Stimulated activated CD4-positive, alpha-beta T cell treated with anti-CD3 and anti-CD28 coated beads, Interleukin-2, amount 100 ng/mL, for 48 hours (primary cell): Measurements from ENCODE around the gene ENO2.
A peak's percentile ranks its signal among the peaks of the same experiment; 100 is the strongest.
"Not testable (repeated sequence)": the region's sequence is repeated elsewhere in the genome, so short reads cannot be mapped to it uniquely, and the experiment has no call there.

Experiments used
- DNase-seq, 2 donors: peaks; one replicate each; pipeline ENCODE4 v3.0.0-alpha.2; 2020

Gene ENO2

GRCh38 chr12:6914246-6914946, at the start of gene ENO2:
Gene ENO2, plus strand, starts transcription at chr12:6914580. Its CDS starts 1,253 bp downstream, at chr12:6915833.
- DNase-seq = peak; percentile 70 to 73

- DNase-seq = not testable (repeated sequence)
Observed at GRCh38 chr12:6865307-6865706, 49.1 kb upstream of the ENO2 start.

GRCh38 chr12:6866163-6866919, 48.0 kb upstream of the ENO2 start:
- no peak for DNase-seq

- no peak for DNase-seq
Observed at GRCh38 chr12:6866920-6867412, 47.4 kb upstream of the ENO2 start.

GRCh38 chr12:6867413-6868210, 46.8 kb upstream of the ENO2 start, which contains the start of gene TPI1:
Gene TPI1, plus strand, starts transcription at chr12:6867531. Its CDS starts 36 bp downstream, at chr12:6867567.
- peak; percentile 73 to 82 for DNase-seq

- DNase-seq = no peak
Observed at GRCh38 chr12:6868211-6869048, 46.0 kb upstream of the ENO2 start.

GRCh38 chr12:6869049-6870021, 45.0 kb upstream of the ENO2 start:
- DNase-seq = peak; percentile 81 to 84

GRCh38 chr12:6870304-6870703, 44.1 kb upstream of the ENO2 start:
- not testable (repeated sequence) for DNase-seq

GRCh38 chr12:6871052-6871957, 43.1 kb upstream of the ENO2 start:
- DNase-seq = peak in 1 of 2 donors; percentile 41

GRCh38 chr12:6872073-6873048, 42.0 kb upstream of the ENO2 start:
- peak; percentile 86 to 88 for DNase-seq

GRCh38 chr12:6873094-6874014, 41.0 kb upstream of the ENO2 start, which contains the start of gene SPSB2:
Gene SPSB2, minus strand, starts transcription at chr12:6873303. Its CDS starts 402 bp downstream, at chr12:6872901.
- DNase-seq = peak; percentile 99 to 100

- not testable (repeated sequence) for DNase-seq
Observed at GRCh38 chr12:6874015-6874368, 40.4 kb upstream of the ENO2 start.

- not testable (repeated sequence) for DNase-seq
Observed at GRCh38 chr12:6879824-6880223, 34.6 kb upstream of the ENO2 start.

GRCh38 chr12:6883252-6883651, 31.1 kb upstream of the ENO2 start:
- DNase-seq = no peak

GRCh38 chr12:6883683-6884082, 30.7 kb upstream of the ENO2 start:
- no peak for DNase-seq

- DNase-seq = no peak
Observed at GRCh38 chr12:6884539-6884938, 29.8 kb upstream of the ENO2 start.
